Fibroblast of skin of left biceps (primary cell): Measurements from ENCODE around the gene RAB3C.
"Not testable (repeated sequence)": the region's sequence is repeated elsewhere in the genome, so short reads cannot be mapped to it uniquely, and the experiment has no call there.

Experiments used
- DNase-seq, 2 experiments: peaks; one replicate each; pipeline ENCODE4 v3.0.0-alpha.2; 2013; ENCODE audit warnings: low read depth in 2 of 2

Gene RAB3C

GRCh38 chr5:58602889-58603288 is 20.0 kb downstream of the RAB3C start:
- DNase-seq, result not testable (repeated sequence)

GRCh38 chr5:58606064-58606463 is 23.2 kb downstream of the RAB3C start:
- DNase-seq, result no peak

- DNase-seq, result no peak
These were observed 33.1 kb downstream of the RAB3C start for GRCh38 chr5:58615972-58616371.

GRCh38 chr5:58617241-58617640 is 34.4 kb downstream of the RAB3C start:
- no peak for DNase-seq

- DNase-seq, result no peak
These were observed 37.5 kb downstream of the RAB3C start for GRCh38 chr5:58620336-58620735.

- DNase-seq, result no peak
These were observed 40.3 kb downstream of the RAB3C start for GRCh38 chr5:58622936-58623871.

- no peak for DNase-seq
These were observed 45.8 kb downstream of the RAB3C start for GRCh38 chr5:58628626-58629025.

- DNase-seq, result no peak
These were observed 46.6 kb downstream of the RAB3C start for GRCh38 chr5:58629271-58630159.

- DNase-seq, result no peak
These were observed 49.0 kb downstream of the RAB3C start for GRCh38 chr5:58631895-58632294.

GRCh38 chr5:58635416-58635815 is 52.5 kb downstream of the RAB3C start:
- DNase-seq, result no peak

GRCh38 chr5:58640011-58640410 is 57.1 kb downstream of the RAB3C start:
- DNase-seq, result no peak

- DNase-seq, result no peak
These were observed 58.7 kb downstream of the RAB3C start for GRCh38 chr5:58641533-58641932.

GRCh38 chr5:58648846-58649245 is 66.0 kb downstream of the RAB3C start:
- no peak for DNase-seq

GRCh38 chr5:58649716-58650115 is 66.8 kb downstream of the RAB3C start:
- DNase-seq, result no peak

- no peak for DNase-seq
These were observed 70.6 kb downstream of the RAB3C start for GRCh38 chr5:58653521-58653920.

GRCh38 chr5:58666141-58666540 is 83.3 kb downstream of the RAB3C start:
- DNase-seq, result no peak

- peak; percentile 6 to 13 for DNase-seq
These were observed 84.0 kb downstream of the RAB3C start for GRCh38 chr5:58666598-58667581.

GRCh38 chr5:58670582-58670981 is 87.7 kb downstream of the RAB3C start:
- no peak for DNase-seq

GRCh38 chr5:58671155-58671554 is 88.3 kb downstream of the RAB3C start:
- DNase-seq, result no peak

- no peak for DNase-seq
These were observed 89.6 kb downstream of the RAB3C start for GRCh38 chr5:58672521-58672920.

- DNase-seq, result no peak
These were observed 91.2 kb downstream of the RAB3C start for GRCh38 chr5:58674070-58674469.
